Thyroid gland (tissue), 4 donors: ENCODE results near the gene UCP2. TPM values are rescaled to one million over a fixed set of nuclear protein-coding genes. Genes with fewer than 3 reads are reported as not detected.

ENCODE experiments used
- DNase-seq, 2 donors: peaks; one replicate each; pipeline ENCODE4 v3.0.0-alpha.2; 2019
- H3K27ac ChIP-seq, 3 donors: fragments of 200-600 bp; sonication (generic); 1 replicate in 2 of 3; 2 replicates in 1 of 3; pipeline ENCODE4 v1.5.1; 2016 to 2019; ENCODE audit warnings: mild to moderate bottlenecking in 1 of 3, moderate library complexity in 1 of 3
- H3K27me3 ChIP-seq: fragments of 200-600 bp; sonication (generic); one replicate; pipeline ENCODE4 v1.5.1; 2019
- H3K36me3 ChIP-seq, 2 donors: fragments of 200-600 bp; sonication (generic); one replicate each; pipeline ENCODE4 v1.5.1; 2016 to 2019
- H3K4me1 ChIP-seq, 2 donors: fragments of 200-600 bp; sonication (generic); one replicate each; pipeline ENCODE4 v1.5.1; 2017 to 2019
- H3K4me3 ChIP-seq, 3 donors: fragments of 200-600 bp; sonication (generic); replicated peaks in 1 of 3; 1 replicate in 2 of 3; 2 replicates in 1 of 3; pipeline ENCODE4 v1.5.1; 2016; ENCODE audit warnings: mild to moderate bottlenecking in 1 of 3
- H3K9me3 ChIP-seq: fragments of 200-600 bp; sonication (generic); one replicate; pipeline ENCODE4 v1.5.1; 2017
- CTCF ChIP-seq, 6 experiments: fragments of 200-600 bp in 3 of 6; fragments of 450-650 bp in 3 of 6; sonication (generic) in 3 of 6; IDR thresholded peaks; one replicate each; pipeline ENCODE4 v1.5.1; 2016 to 2019; ENCODE audit warnings: antibody characterized with exemption in 6 of 6, mild to moderate bottlenecking in 2 of 6, inconsistent platforms in 1 of 6, moderate library complexity in 1 of 6
- POLR2A ChIP-seq, 2 donors: fragments of 450-650 bp; IDR thresholded peaks; one replicate each; pipeline ENCODE4 v1.6.1; 2017; ENCODE audit warnings: antibody characterized with exemption in 2 of 2, mild to moderate bottlenecking in 2 of 2, moderate library complexity in 1 of 2
- WGBS, 2 donors: methylation state at CpG; one replicate each; pipeline ENCODE4 v1.1.5; 2017; 5-methylcytosine and 5-hydroxymethylcytosine counted together
- intact Hi-C: fragments of 100-400 bp; cut with DNase I; formaldehyde crosslinking; loops from one replicate; pipeline ENCODE4 v1.15.1; 2023
- total RNA-seq, 4 donors: library from RNA; depleted of rRNA; stranded (reverse); fragments of >200 nt; gene quantifications; one replicate each; pipeline ENCODE4 v1.2.3, GENCODE V29; 2016

UCP2 gene
- total RNA-seq, 4 donors from 2014 or later: 41.4 to 97.0 (median 52.5) TPM

GRCh38 chr11:74004046-74004695 is 21.5 kb upstream of the UCP2 start:
- intact Hi-C loops: no loop called here
- DNase-seq: no peak
- 88 to 89% methylated on average over 6 of the region's 6 CpGs for WGBS, 2 donors
- Histone ChIP-seq H3K4me1 (peaks cover 0 to 19% of the 10 kb centered on the region in 2 donors), H3K27ac (no peak overlapping the region), H3K27me3 (no peaks in the 10 kb centered on the region), H3K36me3 (peaks cover 7 to 8% of the 10 kb centered on the region in 2 donors), H3K4me3 (no peak overlapping the region), H3K9me3 (no peaks in the 10 kb centered on the region)
- TF ChIP-seq CTCF (IDR thresholded peaks at IDR 0.05) (no peak), POLR2A (IDR thresholded peaks at IDR 0.05) (no peak)

- peaks cover 0 to 6% of the 10 kb centered on the region in 2 donors for H3K4me1 ChIP-seq
- DNase-seq: no peak
- WGBS, 2 donors: 97 to 98% methylated on average over 4 of the region's 4 CpGs
- no peaks in the 10 kb centered on the region for H3K27me3 ChIP-seq
- no peak overlapping the region for H3K4me3 ChIP-seq
- intact Hi-C loops: no loop called here
- no peaks in the 10 kb centered on the region for H3K9me3 ChIP-seq
- H3K27ac ChIP-seq: no peak overlapping the region
- TF ChIP-seq POLR2A (IDR thresholded peaks at IDR 0.05) (no peak), CTCF (IDR thresholded peaks at IDR 0.05) (no peak)
- peaks cover 7 to 8% of the 10 kb centered on the region in 2 donors for H3K36me3 ChIP-seq
Measured at GRCh38 chr11:74002832-74003231, 20.2 kb upstream of the UCP2 start.

GRCh38 chr11:74001822-74002286 is 19.2 kb upstream of the UCP2 start:
- peaks cover 0 to 4% of the 10 kb centered on the region in 2 donors for H3K4me1 ChIP-seq
- no peaks in the 10 kb centered on the region for H3K27me3 ChIP-seq
- DNase-seq: no peak
- TF ChIP-seq POLR2A (IDR thresholded peaks at IDR 0.05) (no peak), CTCF (IDR thresholded peaks at IDR 0.05) (no peak)
- H3K4me3 ChIP-seq: no peak overlapping the region
- intact Hi-C loops: no loop called here
- H3K9me3 ChIP-seq: no peaks in the 10 kb centered on the region
- peaks cover 7 to 8% of the 10 kb centered on the region in 2 donors for H3K36me3 ChIP-seq
- no peak overlapping the region for H3K27ac ChIP-seq
- WGBS, 2 donors: 85 to 91% methylated on average over 6 to 7 of the region's 7 CpGs

GRCh38 chr11:74000307-74001133 is 17.9 kb upstream of the UCP2 start:
- no peak for DNase-seq
- H3K36me3 ChIP-seq: peaks cover 7 to 8% of the 10 kb centered on the region in 2 donors

More at GRCh38 chr11:74000307-74001133, 17.9 kb upstream of the UCP2 start:
- intact Hi-C loops: no loop called here
- no peak overlapping the region for H3K27ac ChIP-seq
- no peaks in the 10 kb centered on the region for H3K27me3 ChIP-seq
- no peaks in the 10 kb centered on the region for H3K9me3 ChIP-seq
- TF ChIP-seq POLR2A (IDR thresholded peaks at IDR 0.05) (no peak), CTCF (IDR thresholded peaks at IDR 0.05) (no peak)
- 89 to 92% methylated on average over 14 of the region's 14 CpGs for WGBS, 2 donors
- no peak overlapping the region for H3K4me3 ChIP-seq
- H3K4me1 ChIP-seq: peaks cover 0 to 4% of the 10 kb centered on the region in 2 donors
